ENCODE measurements around the gene DXO.

DNA sequence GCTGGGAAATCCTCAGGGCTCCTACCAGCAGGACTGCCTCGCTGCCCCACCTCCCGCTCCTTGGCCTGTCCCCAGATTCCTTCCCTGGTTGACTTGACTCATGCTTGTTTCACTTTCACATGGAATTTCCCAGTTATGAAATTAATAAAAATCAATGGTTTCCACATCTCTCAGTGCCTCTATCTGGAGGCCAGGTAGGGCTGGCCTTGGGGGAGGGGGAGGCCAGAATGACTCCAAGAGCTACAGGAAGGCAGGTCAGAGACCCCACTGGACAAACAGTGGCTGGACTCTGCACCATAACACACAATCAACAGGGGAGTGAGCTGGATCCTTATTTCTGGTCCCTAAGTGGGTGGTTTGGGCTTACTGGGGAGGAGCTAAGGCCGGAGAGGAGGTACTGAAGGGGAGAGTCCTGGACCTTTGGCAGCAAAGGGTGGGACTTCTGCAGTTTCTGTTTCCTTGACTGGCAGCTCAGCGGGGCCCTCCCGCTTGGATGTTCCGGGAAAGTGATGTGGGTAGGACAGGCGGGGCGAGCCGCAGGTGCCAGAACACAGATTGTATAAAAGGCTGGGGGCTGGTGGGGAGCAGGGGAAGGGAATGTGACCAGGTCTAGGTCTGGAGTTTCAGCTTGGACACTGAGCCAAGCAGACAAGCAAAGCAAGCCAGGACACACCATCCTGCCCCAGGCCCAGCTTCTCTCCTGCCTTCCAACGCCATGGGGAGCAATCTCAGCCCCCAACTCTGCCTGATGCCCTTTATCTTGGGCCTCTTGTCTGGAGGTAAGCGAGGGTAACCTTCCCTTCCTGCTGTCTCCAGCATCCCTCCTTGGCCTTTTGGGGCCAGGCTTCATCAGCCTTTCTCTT is 26.2 kb downstream of the DXO start, which contains the start of gene CFB:
- TF ChIP-seq, protein P1, sequence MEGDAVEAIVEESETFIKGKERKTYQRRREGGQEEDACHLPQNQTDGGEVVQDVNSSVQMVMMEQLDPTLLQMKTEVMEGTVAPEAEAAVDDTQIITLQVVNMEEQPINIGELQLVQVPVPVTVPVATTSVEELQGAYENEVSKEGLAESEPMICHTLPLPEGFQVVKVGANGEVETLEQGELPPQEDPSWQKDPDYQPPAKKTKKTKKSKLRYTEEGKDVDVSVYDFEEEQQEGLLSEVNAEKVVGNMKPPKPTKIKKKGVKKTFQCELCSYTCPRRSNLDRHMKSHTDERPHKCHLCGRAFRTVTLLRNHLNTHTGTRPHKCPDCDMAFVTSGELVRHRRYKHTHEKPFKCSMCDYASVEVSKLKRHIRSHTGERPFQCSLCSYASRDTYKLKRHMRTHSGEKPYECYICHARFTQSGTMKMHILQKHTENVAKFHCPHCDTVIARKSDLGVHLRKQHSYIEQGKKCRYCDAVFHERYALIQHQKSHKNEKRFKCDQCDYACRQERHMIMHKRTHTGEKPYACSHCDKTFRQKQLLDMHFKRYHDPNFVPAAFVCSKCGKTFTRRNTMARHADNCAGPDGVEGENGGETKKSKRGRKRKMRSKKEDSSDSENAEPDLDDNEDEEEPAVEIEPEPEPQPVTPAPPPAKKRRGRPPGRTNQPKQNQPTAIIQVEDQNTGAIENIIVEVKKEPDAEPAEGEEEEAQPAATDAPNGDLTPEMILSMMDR (IDR thresholded peaks at IDR 0.05; ENCODE audit: low read depth, low read length) = no peak
- no peak for TF ChIP-seq POLR2A (IDR thresholded peaks at IDR 0.05; ENCODE audit: extremely low read depth, insufficient read length)
- TF ChIP-seq, protein P2, sequence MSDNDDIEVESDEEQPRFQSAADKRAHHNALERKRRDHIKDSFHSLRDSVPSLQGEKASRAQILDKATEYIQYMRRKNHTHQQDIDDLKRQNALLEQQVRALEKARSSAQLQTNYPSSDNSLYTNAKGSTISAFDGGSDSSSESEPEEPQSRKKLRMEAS (IDR thresholded peaks at IDR 0.05; ENCODE audit: low read depth, low read length) = no peak
- TF ChIP-seq MYC (IDR thresholded peaks at IDR 0.05; ENCODE audit: low read depth, low read length) = no peak
